RWPE1 (cell line): Measurements from ENCODE around the gene ONECUT2.

Experiments used
- CTCF ChIA-PET: fragments of 350-600 bp; sonication (Branson Sonifier 250); formaldehyde crosslinking; extraction: SDS; loops from one replicate; lab custom pipeline; 2021; lab: Yijun Ruan, JAX
- POLR2A ChIA-PET: fragments of 400-600 bp; formaldehyde crosslinking; extraction: SDS; loops from one replicate; lab custom pipeline; 2020; ENCODE audit warnings: antibody characterized with exemption; ENCODE audit not compliant: low non-redundant PET; lab: Yijun Ruan, JAX
- DNase-seq: peaks from one replicate; pipeline ENCODE4 v3.0.0; 2012; ENCODE audit warnings: low spot score
- H3K27ac ChIP-seq: fragments of 450-650 bp; 2 replicates; pipeline ENCODE4 v1.5.1; 2017
- TF ChIP-seq, protein P1 (sequence below): fragments of 450-650 bp; conservative IDR thresholded peaks from 2 replicates; pipeline ENCODE4 v1.5.1; 2017; ENCODE audit warnings: low read depth, mild to moderate bottlenecking

Gene ONECUT2

DNA sequence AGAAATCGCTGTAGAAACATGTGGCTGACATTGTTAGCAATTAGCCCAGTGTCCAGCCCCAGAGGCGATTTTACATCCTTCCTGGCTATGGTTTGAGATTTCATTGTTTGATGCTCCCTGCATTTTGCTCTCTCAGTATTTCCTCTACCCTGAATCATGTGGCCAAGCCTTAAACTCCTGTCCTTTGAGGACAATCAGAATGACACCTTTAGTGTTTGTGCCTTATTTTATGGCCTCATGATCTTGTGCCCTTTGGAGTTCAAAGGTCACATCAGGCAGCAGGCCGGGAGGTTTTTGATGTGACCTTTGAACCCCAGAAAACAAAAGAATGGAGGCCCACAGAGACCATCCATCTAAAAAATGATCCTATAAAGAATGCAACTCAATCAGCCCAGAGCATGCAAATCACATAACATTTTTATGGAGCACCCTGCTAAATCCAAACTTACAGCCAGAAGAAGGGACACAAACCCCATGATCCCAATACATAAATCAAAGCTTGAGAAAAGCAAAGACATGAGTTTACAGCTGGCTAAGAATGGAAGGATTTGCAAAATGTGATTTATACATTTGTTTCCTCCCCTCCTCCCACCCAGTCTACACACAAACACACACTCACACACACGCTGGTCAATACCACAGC lies 98.8 kb downstream of the ONECUT2 start:
- no peak for DNase-seq
- ChIA-PET CTCF (no interaction called here), POLR2A (no interaction called here)
- no peak overlapping the region for H3K27ac ChIP-seq
- TF ChIP-seq, protein P1, sequence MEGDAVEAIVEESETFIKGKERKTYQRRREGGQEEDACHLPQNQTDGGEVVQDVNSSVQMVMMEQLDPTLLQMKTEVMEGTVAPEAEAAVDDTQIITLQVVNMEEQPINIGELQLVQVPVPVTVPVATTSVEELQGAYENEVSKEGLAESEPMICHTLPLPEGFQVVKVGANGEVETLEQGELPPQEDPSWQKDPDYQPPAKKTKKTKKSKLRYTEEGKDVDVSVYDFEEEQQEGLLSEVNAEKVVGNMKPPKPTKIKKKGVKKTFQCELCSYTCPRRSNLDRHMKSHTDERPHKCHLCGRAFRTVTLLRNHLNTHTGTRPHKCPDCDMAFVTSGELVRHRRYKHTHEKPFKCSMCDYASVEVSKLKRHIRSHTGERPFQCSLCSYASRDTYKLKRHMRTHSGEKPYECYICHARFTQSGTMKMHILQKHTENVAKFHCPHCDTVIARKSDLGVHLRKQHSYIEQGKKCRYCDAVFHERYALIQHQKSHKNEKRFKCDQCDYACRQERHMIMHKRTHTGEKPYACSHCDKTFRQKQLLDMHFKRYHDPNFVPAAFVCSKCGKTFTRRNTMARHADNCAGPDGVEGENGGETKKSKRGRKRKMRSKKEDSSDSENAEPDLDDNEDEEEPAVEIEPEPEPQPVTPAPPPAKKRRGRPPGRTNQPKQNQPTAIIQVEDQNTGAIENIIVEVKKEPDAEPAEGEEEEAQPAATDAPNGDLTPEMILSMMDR = no peak

DNA sequence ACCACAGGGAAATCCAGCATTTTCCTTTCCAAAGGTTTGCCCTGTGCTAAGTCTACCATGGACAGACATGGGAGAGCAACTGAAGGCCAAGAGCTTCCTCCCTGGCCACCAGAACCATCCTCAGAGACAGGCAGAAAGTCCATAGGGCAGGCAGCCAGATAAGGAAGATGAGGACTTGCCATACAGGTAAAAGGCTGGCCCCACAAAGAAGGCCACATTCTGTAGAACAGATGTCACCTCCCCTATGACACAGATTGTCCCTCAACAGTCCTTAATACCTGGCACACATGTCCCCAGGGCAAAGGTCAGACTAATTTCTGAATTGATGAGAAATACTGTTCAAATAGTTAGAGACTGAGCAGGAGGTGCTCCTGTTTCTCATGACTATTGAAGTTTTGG lies 99.3 kb downstream of the ONECUT2 start:
- ChIA-PET POLR2A (no interaction called here), CTCF (no interaction called here)
- H3K27ac ChIP-seq = no peak overlapping the region
- TF ChIP-seq, protein P1 = no peak
- no peak for DNase-seq

DNA sequence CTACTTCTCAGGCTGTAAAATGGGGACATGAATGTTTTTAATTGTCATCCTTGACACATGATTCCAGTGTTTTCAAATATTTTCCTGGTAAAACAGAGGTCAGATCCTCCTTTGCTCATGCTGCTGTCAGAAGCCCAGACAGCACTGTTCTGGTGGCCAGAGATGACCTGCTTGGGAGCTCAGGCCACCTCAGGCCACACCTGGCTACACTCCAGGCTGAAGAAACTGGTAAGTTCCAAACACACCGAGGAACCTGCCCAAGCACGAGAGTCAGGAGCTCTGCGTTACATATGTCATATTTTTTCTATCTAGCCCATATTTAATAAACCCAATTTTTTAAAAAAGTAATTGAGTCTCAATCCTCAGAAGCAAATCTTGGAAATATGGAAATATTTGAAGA lies 103.4 kb downstream of the ONECUT2 start:
- H3K27ac ChIP-seq = no peak overlapping the region
- TF ChIP-seq, protein P1 = no peak
- no peak for DNase-seq
- ChIA-PET POLR2A (no interaction called here), CTCF (no interaction called here)

DNA sequence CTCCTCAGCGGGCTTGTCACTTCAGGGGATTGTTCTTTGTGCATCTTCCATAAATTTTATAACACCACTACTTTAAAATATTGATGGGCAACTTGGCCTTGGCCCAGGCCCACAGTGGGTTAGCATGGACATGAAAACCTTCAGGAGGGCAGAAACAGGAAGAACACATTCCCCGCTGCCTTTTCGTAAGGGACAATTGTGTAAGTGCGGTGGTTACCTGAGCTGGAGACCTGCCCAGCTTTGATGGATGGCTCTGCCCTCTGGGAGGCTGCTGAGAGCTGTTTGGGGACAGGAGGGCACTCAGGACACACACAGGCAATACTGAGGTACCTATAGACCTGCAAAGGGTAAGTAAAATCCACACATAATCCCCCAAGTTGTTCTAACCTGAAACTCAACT lies 104.5 kb downstream of the ONECUT2 start:
- no peak overlapping the region for H3K27ac ChIP-seq
- no peak for DNase-seq
- TF ChIP-seq, protein P1 = no peak
- ChIA-PET CTCF (no interaction called here), POLR2A (no interaction called here)
